ENCODE measurements around the gene EHMT1.

EHMT1 gene

GRCh38 chr9:137880976-137881530, 262.2 kb downstream of the EHMT1 start:
- TF ChIP-seq ZBTB7A (IDR thresholded peaks at IDR 0.05; ENCODE audit: low read depth) (no peak), NFIC (IDR thresholded peaks at IDR 0.05) (no peak), TCF12 (IDR thresholded peaks at IDR 0.05; ENCODE audit: low read depth) (no peak), RAD21 (IDR thresholded peaks at IDR 0.05; ENCODE audit: low read depth) (no peak), TAF1 (IDR thresholded peaks at IDR 0.05; ENCODE audit: low read depth) (no peak), TEAD4 (IDR thresholded peaks at IDR 0.05) (no peak), YY1 (IDR thresholded peaks at IDR 0.05; ENCODE audit: low read depth) (no peak), FOXM1 (IDR thresholded peaks at IDR 0.05; ENCODE audit: borderline replicate concordance, low read depth) (no peak), EP300 (IDR thresholded peaks at IDR 0.05; ENCODE audit: borderline replicate concordance) (no peak), CREB1 (IDR thresholded peaks at IDR 0.05; ENCODE audit: low read depth) (no peak), EGR1 (IDR thresholded peaks at IDR 0.05) (no peak), CEBPB (IDR thresholded peaks at IDR 0.05) (no peak)
- TF ChIP-seq, protein P1, sequence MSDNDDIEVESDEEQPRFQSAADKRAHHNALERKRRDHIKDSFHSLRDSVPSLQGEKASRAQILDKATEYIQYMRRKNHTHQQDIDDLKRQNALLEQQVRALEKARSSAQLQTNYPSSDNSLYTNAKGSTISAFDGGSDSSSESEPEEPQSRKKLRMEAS (IDR thresholded peaks at IDR 0.05), result no peak
- TF ChIP-seq, protein P2, sequence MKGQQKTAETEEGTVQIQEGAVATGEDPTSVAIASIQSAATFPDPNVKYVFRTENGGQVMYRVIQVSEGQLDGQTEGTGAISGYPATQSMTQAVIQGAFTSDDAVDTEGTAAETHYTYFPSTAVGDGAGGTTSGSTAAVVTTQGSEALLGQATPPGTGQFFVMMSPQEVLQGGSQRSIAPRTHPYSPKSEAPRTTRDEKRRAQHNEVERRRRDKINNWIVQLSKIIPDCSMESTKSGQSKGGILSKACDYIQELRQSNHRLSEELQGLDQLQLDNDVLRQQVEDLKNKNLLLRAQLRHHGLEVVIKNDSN (IDR thresholded peaks at IDR 0.05), result no peak
- TF ChIP-seq, protein P3, sequence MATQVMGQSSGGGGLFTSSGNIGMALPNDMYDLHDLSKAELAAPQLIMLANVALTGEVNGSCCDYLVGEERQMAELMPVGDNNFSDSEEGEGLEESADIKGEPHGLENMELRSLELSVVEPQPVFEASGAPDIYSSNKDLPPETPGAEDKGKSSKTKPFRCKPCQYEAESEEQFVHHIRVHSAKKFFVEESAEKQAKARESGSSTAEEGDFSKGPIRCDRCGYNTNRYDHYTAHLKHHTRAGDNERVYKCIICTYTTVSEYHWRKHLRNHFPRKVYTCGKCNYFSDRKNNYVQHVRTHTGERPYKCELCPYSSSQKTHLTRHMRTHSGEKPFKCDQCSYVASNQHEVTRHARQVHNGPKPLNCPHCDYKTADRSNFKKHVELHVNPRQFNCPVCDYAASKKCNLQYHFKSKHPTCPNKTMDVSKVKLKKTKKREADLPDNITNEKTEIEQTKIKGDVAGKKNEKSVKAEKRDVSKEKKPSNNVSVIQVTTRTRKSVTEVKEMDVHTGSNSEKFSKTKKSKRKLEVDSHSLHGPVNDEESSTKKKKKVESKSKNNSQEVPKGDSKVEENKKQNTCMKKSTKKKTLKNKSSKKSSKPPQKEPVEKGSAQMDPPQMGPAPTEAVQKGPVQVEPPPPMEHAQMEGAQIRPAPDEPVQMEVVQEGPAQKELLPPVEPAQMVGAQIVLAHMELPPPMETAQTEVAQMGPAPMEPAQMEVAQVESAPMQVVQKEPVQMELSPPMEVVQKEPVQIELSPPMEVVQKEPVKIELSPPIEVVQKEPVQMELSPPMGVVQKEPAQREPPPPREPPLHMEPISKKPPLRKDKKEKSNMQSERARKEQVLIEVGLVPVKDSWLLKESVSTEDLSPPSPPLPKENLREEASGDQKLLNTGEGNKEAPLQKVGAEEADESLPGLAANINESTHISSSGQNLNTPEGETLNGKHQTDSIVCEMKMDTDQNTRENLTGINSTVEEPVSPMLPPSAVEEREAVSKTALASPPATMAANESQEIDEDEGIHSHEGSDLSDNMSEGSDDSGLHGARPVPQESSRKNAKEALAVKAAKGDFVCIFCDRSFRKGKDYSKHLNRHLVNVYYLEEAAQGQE (IDR thresholded peaks at IDR 0.05; ENCODE audit: low read depth), result no peak

- TF ChIP-seq RAD21 (IDR thresholded peaks at IDR 0.05; ENCODE audit: low read depth) (no peak), TCF12 (IDR thresholded peaks at IDR 0.05; ENCODE audit: low read depth) (no peak), CEBPB (IDR thresholded peaks at IDR 0.05) (no peak), TAF1 (IDR thresholded peaks at IDR 0.05; ENCODE audit: low read depth) (no peak), NFIC (IDR thresholded peaks at IDR 0.05) (no peak)
- TF ChIP-seq, protein P3 (IDR thresholded peaks at IDR 0.05; ENCODE audit: low read depth), result no peak
- TF ChIP-seq, protein P2 (IDR thresholded peaks at IDR 0.05), result no peak
These were observed 263.0 kb downstream of the EHMT1 start for GRCh38 chr9:137881591-137882505.

DNA sequence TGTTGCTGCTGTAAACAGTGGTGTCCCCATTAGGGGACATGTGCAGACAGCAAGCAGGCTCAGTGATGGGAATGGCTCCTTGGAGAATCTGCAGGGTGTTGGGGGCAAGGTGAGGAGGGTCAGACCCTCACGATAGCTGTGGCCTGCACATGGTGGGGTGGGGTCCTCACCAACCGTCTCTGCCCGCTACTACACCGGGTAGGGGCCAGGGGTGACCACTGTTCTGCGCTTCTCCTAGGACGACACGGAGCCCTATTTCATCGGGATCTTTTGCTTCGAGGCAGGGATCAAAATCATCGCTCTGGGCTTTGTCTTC, 263.7 kb downstream of the EHMT1 start:
- TF ChIP-seq, protein P1 (IDR thresholded peaks at IDR 0.05), result no peak
- TF ChIP-seq ZBTB7A (IDR thresholded peaks at IDR 0.05; ENCODE audit: low read depth) (no peak), TAF1 (IDR thresholded peaks at IDR 0.05; ENCODE audit: low read depth) (no peak), EP300 (IDR thresholded peaks at IDR 0.05; ENCODE audit: borderline replicate concordance) (no peak), YY1 (IDR thresholded peaks at IDR 0.05; ENCODE audit: low read depth) (no peak), TEAD4 (IDR thresholded peaks at IDR 0.05) (no peak), EGR1 (IDR thresholded peaks at IDR 0.05) (no peak), CEBPB (IDR thresholded peaks at IDR 0.05) (no peak), TCF12 (IDR thresholded peaks at IDR 0.05; ENCODE audit: low read depth) (no peak), RAD21 (IDR thresholded peaks at IDR 0.05; ENCODE audit: low read depth) (no peak), NFIC (IDR thresholded peaks at IDR 0.05) (no peak), FOXM1 (IDR thresholded peaks at IDR 0.05; ENCODE audit: borderline replicate concordance, low read depth) (no peak), CREB1 (IDR thresholded peaks at IDR 0.05; ENCODE audit: low read depth) (no peak)
- TF ChIP-seq, protein P3 (IDR thresholded peaks at IDR 0.05; ENCODE audit: low read depth), result no peak
- TF ChIP-seq, protein P2 (IDR thresholded peaks at IDR 0.05), result no peak
